Liver (tissue), 9 donors: ENCODE results near the gene ANAPC16. TPM values are rescaled to one million over a fixed set of nuclear protein-coding genes. Genes with fewer than 3 reads are reported as not detected.

Experiments used
- DNase-seq: peaks from one replicate; pipeline ENCODE4 v3.0.0-alpha.2; 2017; ENCODE audit warnings: low spot score
- H3K27ac ChIP-seq, 2 donors: one replicate each; pipeline ENCODE4 v1.7.0; 2013; ENCODE audit warnings: inconsistent platforms in 2 of 2, low read length in 2 of 2, control low read depth in 1 of 2, low read depth in 1 of 2, mild to moderate bottlenecking in 1 of 2
- H3K27me3 ChIP-seq, 4 donors: one replicate each; pipeline versions ENCODE4 v1.6.1 to v1.7.0; 2013; ENCODE audit warnings: low read length in 3 of 4, inconsistent platforms in 1 of 4, mild to moderate bottlenecking in 1 of 4, moderate library complexity in 1 of 4; ENCODE audit not compliant: control insufficient read depth in 4 of 4, insufficient read depth in 4 of 4
- H3K36me3 ChIP-seq, 4 donors: one replicate each; pipeline versions ENCODE4 v1.6.1 to v1.7.0; 2013; ENCODE audit warnings: low read length in 3 of 4, mild to moderate bottlenecking in 3 of 4, low read depth in 1 of 4, moderate library complexity in 1 of 4; ENCODE audit not compliant: control insufficient read depth in 4 of 4, insufficient read depth in 3 of 4
- H3K4me1 ChIP-seq, 4 donors: one replicate each; pipeline versions ENCODE4 v1.6.1 to v1.7.0; 2013; ENCODE audit warnings: low read length in 3 of 4, mild to moderate bottlenecking in 3 of 4, moderate library complexity in 1 of 4; ENCODE audit not compliant: control insufficient read depth in 4 of 4, insufficient read depth in 4 of 4
- H3K4me3 ChIP-seq, 3 donors: one replicate each; pipeline versions ENCODE4 v1.6.1 to v1.7.0; 2013; ENCODE audit warnings: low read length in 3 of 3, control low read depth in 1 of 3, low read depth in 1 of 3, mild to moderate bottlenecking in 1 of 3
- H3K9ac ChIP-seq, 2 donors: one replicate each; pipeline ENCODE4 v1.7.0; 2013; ENCODE audit warnings: low read length in 2 of 2, mild to moderate bottlenecking in 2 of 2, moderate library complexity in 2 of 2, control low read depth in 1 of 2, low read depth in 1 of 2
- H3K9me3 ChIP-seq, 4 donors: one replicate each; pipeline versions ENCODE4 v1.6.1 to v1.7.0; 2013; ENCODE audit warnings: low read length in 3 of 4; ENCODE audit not compliant: control insufficient read depth in 4 of 4
- ATF3 ChIP-seq: IDR thresholded peaks from 2 replicates; pipeline ENCODE4 v1.6.1; 2016; ENCODE audit warnings: antibody characterized with exemption
- CTCF ChIP-seq: fragments of 150-350 bp; IDR thresholded peaks from 2 replicates; pipeline ENCODE4 v1.5.1; 2017; ENCODE audit warnings: improper control_type of control experiment, low read depth, low read length; ENCODE audit not compliant: missing input control
- EGR1 ChIP-seq, 2 donors: IDR thresholded peaks; 2 replicates each; pipeline ENCODE4 v1.6.1; 2016 to 2018; ENCODE audit warnings: antibody characterized with exemption in 2 of 2, low read depth in 2 of 2
- FOXA1 ChIP-seq: IDR thresholded peaks from 2 replicates; pipeline ENCODE4 v1.6.1; 2016; ENCODE audit warnings: antibody characterized with exemption
- FOXA2 ChIP-seq: IDR thresholded peaks from 2 replicates; pipeline ENCODE4 v1.6.1; 2016; ENCODE audit warnings: antibody characterized with exemption
- GABPA ChIP-seq, 2 donors: IDR thresholded peaks in 1 of 2; conservative IDR thresholded peaks in 1 of 2; 2 replicates each; pipeline ENCODE4 v1.6.1; 2016; ENCODE audit warnings: antibody characterized with exemption in 2 of 2, mild to moderate bottlenecking in 1 of 2, moderate library complexity in 1 of 2
- HNF4A ChIP-seq, 2 donors: conservative IDR thresholded peaks; 2 replicates each; pipeline ENCODE4 v1.6.1; 2016; ENCODE audit warnings: antibody characterized with exemption in 2 of 2, mild to moderate bottlenecking in 2 of 2
- HNF4G ChIP-seq: IDR thresholded peaks from 2 replicates; pipeline ENCODE4 v1.6.1; 2016; ENCODE audit warnings: antibody characterized with exemption
- JUND ChIP-seq, 2 donors: IDR thresholded peaks; 2 replicates each; pipeline ENCODE4 v1.6.1; 2016; ENCODE audit warnings: antibody characterized with exemption in 2 of 2
- MAX ChIP-seq: IDR thresholded peaks from 2 replicates; pipeline ENCODE4 v1.6.1; 2016; ENCODE audit warnings: antibody characterized with exemption
- NR2F2 ChIP-seq: IDR thresholded peaks from 2 replicates; pipeline ENCODE4 v1.6.1; 2016; ENCODE audit warnings: antibody characterized with exemption
- RAD21 ChIP-seq, 2 donors: IDR thresholded peaks; 2 replicates each; pipeline ENCODE4 v1.6.1; 2016; ENCODE audit warnings: antibody characterized with exemption in 2 of 2, mild to moderate bottlenecking in 2 of 2
- REST ChIP-seq: IDR thresholded peaks from 2 replicates; pipeline ENCODE4 v1.6.1; 2016; ENCODE audit warnings: antibody characterized with exemption, mild to moderate bottlenecking
- RXRA ChIP-seq, 2 donors: IDR thresholded peaks; 2 replicates each; pipeline ENCODE4 v1.6.1; 2017 to 2018; ENCODE audit warnings: antibody characterized with exemption in 2 of 2, mild to moderate bottlenecking in 1 of 2
- SP1 ChIP-seq: IDR thresholded peaks from 2 replicates; pipeline ENCODE4 v1.6.1; 2018; ENCODE audit warnings: antibody characterized with exemption, mild to moderate bottlenecking
- TAF1 ChIP-seq: conservative IDR thresholded peaks from 2 replicates; pipeline ENCODE4 v1.6.1; 2016; ENCODE audit warnings: antibody characterized with exemption, mild to moderate bottlenecking
- YY1 ChIP-seq: IDR thresholded peaks from 2 replicates; pipeline ENCODE4 v1.6.1; 2016; ENCODE audit warnings: antibody characterized with exemption, mild to moderate bottlenecking
- ZBTB33 ChIP-seq: IDR thresholded peaks from 2 replicates; pipeline ENCODE4 v1.6.1; 2016; ENCODE audit warnings: antibody characterized with exemption
- WGBS: extraction: QIAGEN DNeasy Blood & Tissue Kit; methylation state at CpG from one replicate; pipeline ENCODE4 v1.1.7; 2013; 5-methylcytosine and 5-hydroxymethylcytosine counted together
- polyA plus RNA-seq, 2 donors: library from polyadenylated mRNA; stranded (reverse) in 1 of 2; unstranded in 1 of 2; fragments of 200-250 nt in 1 of 2; fragments of >200 nt in 1 of 2; fragmentation: Nextera tagmentation in 1 of 2; extraction: Ambion mirVana in 1 of 2; gene quantifications; one replicate each; pipeline versions ENCODE4 v1.2.1 to v1.2.3, GENCODE V29; 2013 to 2015
- total RNA-seq, 2 donors: library from RNA; depleted of rRNA; stranded (reverse); fragments of >200 nt; gene quantifications; one replicate each; pipeline ENCODE4 v1.2.3, GENCODE V29; 2014
- donor health status: healthy.
- donor health status: healthy.
- donor health status: healthy.
- donor health status: healthy.
- donor health status: healthy.

Gene ANAPC16
- total and polyA plus RNA-seq, 4 donors: 36.8 to 96.3 (median 55.6) TPM

GRCh38 chr10:72274213-72274729 is 58.5 kb downstream of the ANAPC16 start:
- peaks cover 3 to 35% (median 22%) of the 10 kb centered on the region in 4 donors for H3K4me1 ChIP-seq

More at GRCh38 chr10:72274213-72274729, 58.5 kb downstream of the ANAPC16 start:
- Histone ChIP-seq H3K4me3 (peak overlapping the region; percentile 63 to 79 (median 65)), H3K27me3 (no peaks in the 10 kb centered on the region), H3K27ac (peak overlapping the region; percentile 97 to 98), H3K9ac (peak overlapping the region; percentile 76 to 88), H3K36me3 (peaks cover 0 to 5% (median 1%) of the 10 kb centered on the region in 4 donors), H3K9me3 (no peaks in the 10 kb centered on the region)
- under 1% methylated on average over 40 of the region's 40 CpGs for WGBS
- TF ChIP-seq HNF4G (no peak), REST (no peak), RXRA (IDR thresholded peaks at IDR 0.05) (no peak), YY1 (no peak), MAX (no peak), CTCF (no peak), FOXA1 (no peak), TAF1 (no peak), RAD21 (IDR thresholded peaks at IDR 0.05) (no peak), EGR1 (IDR thresholded peaks at IDR 0.05; ENCODE audit: low read depth in 2 of 2) (no peak), FOXA2 (no peak), JUND (IDR thresholded peaks at IDR 0.05) (no peak), ZBTB33 (no peak), GABPA (IDR thresholded peaks at IDR 0.05 in 1 of 2, conservative IDR thresholded peaks at IDR 0.05 in 1 of 2) (no peak), ATF3 (no peak), NR2F2 (no peak), HNF4A (conservative IDR thresholded peaks at IDR 0.05) (no peak), SP1 (no peak)
- no peak for DNase-seq
